HEK293 (cell line): ENCODE measurements around the gene UTP15.

ENCODE experiments used
- KLF7 ChIP-seq: fragments of 450-650 bp; formaldehyde crosslinking; IDR thresholded peaks from 2 replicates; pipeline ENCODE4 v1.5.1; 2016; ENCODE audit warnings: missing biosample characterization, missing genetic modification characterization, borderline replicate concordance
- MEIS1 ChIP-seq: sonication (generic); formaldehyde crosslinking; IDR thresholded peaks from 2 replicates; pipeline ENCODE4 v1.8.1; 2022; ENCODE audit warnings: missing genetic modification reagents, mild to moderate bottlenecking, borderline replicate concordance
- TCF7L2 ChIP-seq: IDR thresholded peaks from 2 replicates; pipeline ENCODE4 v1.6.1; 2011; ENCODE audit warnings: low read depth, mild to moderate bottlenecking, inconsistent platforms, low read length, moderate library complexity, borderline replicate concordance
- ZNF121 ChIP-seq: fragments of 450-650 bp; formaldehyde crosslinking; IDR thresholded peaks from 2 replicates; pipeline ENCODE4 v1.5.1; 2016; ENCODE audit warnings: missing biosample characterization, missing genetic modification characterization
- ZNF214 ChIP-seq: fragments of 450-650 bp; formaldehyde crosslinking; IDR thresholded peaks from 2 replicates; pipeline ENCODE4 v1.5.1; 2017; ENCODE audit warnings: missing biosample characterization, mild to moderate bottlenecking, missing genetic modification characterization, borderline replicate concordance
- ZNF488 ChIP-seq: fragments of 450-650 bp; formaldehyde crosslinking; IDR thresholded peaks from 2 replicates; pipeline ENCODE4 v1.5.1; 2016; ENCODE audit warnings: missing biosample characterization, missing genetic modification characterization
- ZNF600 ChIP-seq: fragments of 450-650 bp; formaldehyde crosslinking; IDR thresholded peaks from 2 replicates; pipeline ENCODE4 v1.5.1; 2016; ENCODE audit warnings: missing biosample characterization, missing genetic modification characterization
- ZNF677 ChIP-seq: fragments of 450-650 bp; IDR thresholded peaks from 2 replicates; pipeline ENCODE4 v1.5.0; 2018; ENCODE audit warnings: missing biosample characterization, mild to moderate bottlenecking, missing genetic modification characterization, moderate library complexity
- ZNF692 ChIP-seq: fragments of 450-650 bp; formaldehyde crosslinking; IDR thresholded peaks from 2 replicates; pipeline ENCODE4 v1.5.1; 2016; ENCODE audit warnings: missing biosample characterization, missing genetic modification characterization

Gene UTP15

GRCh38 chr5:73631500-73631899, 66.0 kb downstream of the UTP15 start (continued):
- TF ChIP-seq ZNF677 (tag by site-specific recombination) (no peak), ZNF488 (tag by site-specific recombination) (no peak), ZNF214 (tag by site-specific recombination) (no peak), ZNF692 (tag by site-specific recombination) (peak; percentile 69), MEIS1 (no peak), TCF7L2 (no peak), ZNF121 (no peak), KLF7 (tag by site-specific recombination) (no peak), ZNF600 (tag by site-specific recombination) (0 out of 2 replicates have a peak, but pooled peaks have one; percentile 41)
